NCI-H1930 (cell line): Measurements from ENCODE around the gene USP12.

Source experiments
- DNase-seq, 2 experiments: peaks; one replicate each; lab custom pipeline; 2025; lab: John Stamatoyannopoulos, UW

The USP12 gene

GRCh38 chr13:27120811-27121210, 50.8 kb downstream of the USP12 start:
- DNase-seq, result no peak

DNA sequence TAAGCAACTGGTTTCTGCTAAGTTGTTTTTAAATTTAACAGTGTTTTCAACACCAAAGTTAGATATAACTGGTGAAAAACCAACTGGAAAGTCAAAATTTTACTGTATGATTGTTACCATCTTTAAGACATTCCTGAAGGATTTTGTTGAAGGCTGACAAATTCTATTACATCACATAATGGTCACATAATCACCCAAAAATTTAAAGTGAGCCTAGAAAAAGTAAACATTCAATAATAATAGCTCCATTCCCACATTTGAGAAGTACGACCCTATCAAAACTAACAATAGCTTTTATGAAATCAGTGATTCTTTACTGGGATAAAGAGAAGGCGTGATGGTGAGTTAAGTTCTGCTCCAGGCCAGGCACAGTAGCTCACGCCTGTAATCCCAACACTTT, 51.6 kb downstream of the USP12 start:
- DNase-seq, result no peak

- no peak for DNase-seq
Observed at GRCh38 chr13:27118428-27119054, 53.1 kb downstream of the USP12 start.

DNA sequence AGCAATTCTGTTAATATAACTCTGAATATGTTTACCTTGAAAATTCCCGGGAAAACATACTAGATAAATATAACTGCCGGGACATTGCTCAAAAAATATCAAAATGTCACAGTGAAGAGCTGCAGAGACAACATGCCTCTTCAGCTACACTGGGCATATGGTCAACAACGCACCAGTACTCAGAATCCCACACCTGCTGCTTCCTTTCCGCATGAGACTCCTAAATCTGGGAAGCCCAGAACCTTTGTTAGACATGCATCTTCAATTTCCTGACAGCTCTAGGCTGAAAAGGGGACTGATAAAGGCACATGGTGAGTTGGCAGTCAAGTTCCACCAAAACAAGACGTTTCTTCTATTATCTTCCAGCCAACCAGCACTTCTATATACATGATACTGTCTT, 53.7 kb downstream of the USP12 start:
- no peak for DNase-seq

DNA sequence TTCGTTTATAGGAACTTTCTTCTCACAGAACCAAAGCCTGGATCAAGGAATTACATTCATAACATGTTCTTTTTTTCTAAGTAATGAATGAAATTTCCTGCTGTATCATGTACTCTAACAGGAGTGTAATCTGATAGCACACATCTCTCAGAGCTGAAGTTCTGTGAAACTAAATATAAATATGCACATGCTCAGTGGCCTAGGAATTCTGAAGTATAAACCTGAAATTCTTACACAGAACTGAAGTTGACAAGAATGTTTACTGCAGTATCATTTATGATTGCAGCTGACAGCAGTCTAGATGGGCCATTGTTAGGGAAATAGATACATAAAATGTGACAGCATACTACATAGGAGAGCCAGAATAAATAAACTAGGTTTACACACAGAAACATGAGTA, 54.5 kb downstream of the USP12 start:
- DNase-seq, result no peak

DNA sequence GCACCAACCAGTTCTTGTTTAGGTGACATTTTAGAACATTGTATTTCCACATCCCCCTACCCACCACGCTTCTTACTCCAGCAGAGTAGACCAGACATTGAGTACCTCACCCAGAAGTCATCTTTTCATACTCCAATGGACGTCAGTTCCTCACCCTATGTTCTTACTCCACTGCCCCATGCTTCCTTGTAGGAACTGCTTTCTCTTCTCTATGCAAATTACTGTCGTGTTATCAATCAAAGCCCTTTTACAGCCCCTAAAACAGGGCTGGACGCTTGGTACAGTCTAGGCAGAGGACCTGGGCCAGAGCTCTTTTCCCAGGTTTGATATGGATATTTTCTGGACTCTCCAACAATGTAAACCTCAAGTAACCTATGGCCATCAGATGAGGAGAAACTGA, 58.2 kb downstream of the USP12 start:
- DNase-seq, result no peak

GRCh38 chr13:27112006-27112405, 59.6 kb downstream of the USP12 start:
- DNase-seq, result no peak

DNA sequence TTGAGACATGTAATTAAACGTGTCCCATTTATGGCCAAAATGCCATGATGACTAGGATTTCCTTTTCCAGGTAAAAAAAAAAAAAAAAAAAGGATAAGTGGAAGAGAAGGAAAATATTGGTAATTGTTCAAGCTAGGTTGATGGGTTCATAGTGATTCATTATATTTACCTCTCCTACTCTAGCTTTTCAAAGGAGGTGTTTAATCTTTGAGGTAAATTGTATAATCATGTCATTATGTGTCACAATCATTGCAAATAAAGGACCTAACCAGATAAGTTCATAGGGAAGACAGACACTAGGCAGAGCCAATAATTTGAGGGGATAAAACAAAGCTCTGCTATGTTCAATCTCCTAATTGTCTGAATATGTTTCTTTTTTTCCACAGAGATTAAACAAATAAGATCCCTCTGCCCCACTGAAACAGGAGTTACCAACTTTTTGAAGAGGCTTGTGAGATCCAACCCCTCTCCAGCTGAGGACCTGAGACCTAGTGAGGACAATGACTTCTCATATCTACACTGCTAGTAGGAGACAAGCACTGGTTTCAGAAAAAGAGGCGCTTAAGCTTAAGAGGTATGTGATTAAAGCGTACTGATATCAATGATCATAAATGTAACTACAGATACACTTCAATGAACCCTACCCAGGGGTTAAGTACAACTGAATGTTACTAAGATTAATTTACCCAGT, 61.4 kb downstream of the USP12 start:
- peak; percentile 61 to 71 for DNase-seq

DNA sequence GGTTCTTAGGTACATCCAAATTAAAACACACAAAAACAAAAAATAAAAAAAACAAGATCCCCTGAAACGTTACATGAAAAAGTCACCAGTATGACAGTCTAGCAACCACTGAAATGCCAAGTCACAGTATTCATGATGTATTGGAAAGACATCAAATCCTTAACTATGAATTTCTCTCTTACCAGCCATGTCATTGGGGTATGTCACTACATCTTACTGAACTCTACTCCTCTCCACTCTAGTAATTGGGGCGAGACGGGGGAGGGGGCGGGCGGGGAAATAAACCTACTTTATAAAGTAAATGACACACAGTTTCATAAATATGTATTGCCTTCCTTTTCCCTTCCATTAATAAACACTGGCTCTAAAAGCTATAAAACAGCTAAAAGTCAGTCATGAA, 65.5 kb downstream of the USP12 start:
- DNase-seq, result no peak

DNA sequence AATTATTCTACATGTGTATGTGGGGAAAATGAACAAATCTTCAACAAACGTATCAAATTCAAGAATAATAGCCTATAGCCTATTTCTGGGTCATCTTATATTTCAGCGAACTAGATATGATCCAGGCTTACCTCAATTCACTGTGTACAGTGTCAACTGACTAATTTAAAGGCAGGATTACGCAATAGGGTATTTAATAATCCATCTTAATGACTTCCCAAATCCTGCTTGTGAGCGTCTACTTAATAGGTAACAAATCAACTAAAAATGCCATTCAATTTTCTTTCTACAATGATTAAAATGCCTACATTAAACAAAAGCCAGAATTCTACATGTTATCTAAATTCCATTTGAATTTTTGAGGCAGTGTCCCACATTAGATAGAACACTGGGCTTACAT, 67.0 kb downstream of the USP12 start:
- DNase-seq, result no peak

DNA sequence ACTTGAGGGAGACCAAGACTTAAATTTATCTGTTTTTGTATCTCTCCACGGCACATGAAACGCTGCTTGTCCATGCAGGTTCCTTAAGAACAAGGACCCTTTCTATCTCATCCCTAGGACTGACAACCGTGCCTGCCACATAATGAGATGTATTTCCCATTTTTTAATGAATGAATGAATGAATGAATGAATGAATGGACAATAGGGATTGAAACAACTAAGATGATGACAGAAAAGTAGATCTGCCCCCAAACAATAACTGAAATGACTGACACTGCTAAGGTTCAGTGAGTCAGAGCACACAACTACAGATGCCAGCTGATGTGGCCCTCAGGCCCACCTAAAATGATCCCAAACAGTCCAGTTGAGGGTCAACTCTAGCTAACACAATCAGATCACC, 69.8 kb downstream of the USP12 start:
- DNase-seq, result no peak

- no peak for DNase-seq
Observed at GRCh38 chr13:27101289-27101688, 70.3 kb downstream of the USP12 start.

DNA sequence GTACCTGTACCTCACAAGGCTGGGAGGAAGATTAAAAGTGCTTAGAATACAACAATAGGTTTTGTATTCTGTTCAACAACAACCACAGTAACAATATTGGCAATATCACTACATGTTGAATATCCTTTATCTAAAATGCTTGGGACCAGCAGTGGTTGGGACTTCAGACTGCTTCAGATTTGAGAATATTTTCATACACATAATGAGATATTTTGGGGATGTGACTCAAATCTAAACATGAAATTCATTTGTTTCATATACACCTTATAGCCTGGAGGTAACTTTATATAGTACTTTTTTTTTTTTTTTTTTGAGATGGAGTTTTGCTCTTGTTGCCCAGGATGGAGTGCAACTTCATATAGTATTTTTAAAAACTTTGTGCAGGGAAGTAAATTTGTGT, 73.9 kb downstream of the USP12 start:
- DNase-seq, result no peak

DNA sequence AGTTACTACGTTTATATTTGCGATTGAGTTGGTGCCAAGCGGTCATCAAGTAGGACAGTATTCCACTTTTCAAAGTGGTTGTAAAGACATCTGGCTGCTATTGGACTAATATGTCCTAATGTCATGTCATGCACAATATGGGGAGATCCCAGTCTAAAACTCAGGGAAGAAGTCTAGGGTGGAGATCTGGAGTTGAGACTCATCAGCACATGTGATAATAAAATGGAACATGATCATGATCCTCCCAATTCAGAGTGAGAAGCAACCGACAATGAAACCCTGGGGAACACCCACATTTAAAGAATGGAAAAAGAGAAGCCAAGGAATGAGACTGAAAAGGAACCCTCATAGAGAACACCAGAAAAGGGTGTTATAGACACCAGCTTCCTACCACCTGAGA, 80.2 kb downstream of the USP12 start:
- DNase-seq, result no peak

- no peak for DNase-seq
Observed at GRCh38 chr13:27088619-27089018, 83.0 kb downstream of the USP12 start.

- no peak for DNase-seq
Observed at GRCh38 chr13:27086599-27087265, 84.9 kb downstream of the USP12 start.

- DNase-seq, result no peak
Observed at GRCh38 chr13:27083183-27083582, 88.4 kb downstream of the USP12 start.

GRCh38 chr13:27081893-27082679, 89.5 kb downstream of the USP12 start:
- no peak for DNase-seq

DNA sequence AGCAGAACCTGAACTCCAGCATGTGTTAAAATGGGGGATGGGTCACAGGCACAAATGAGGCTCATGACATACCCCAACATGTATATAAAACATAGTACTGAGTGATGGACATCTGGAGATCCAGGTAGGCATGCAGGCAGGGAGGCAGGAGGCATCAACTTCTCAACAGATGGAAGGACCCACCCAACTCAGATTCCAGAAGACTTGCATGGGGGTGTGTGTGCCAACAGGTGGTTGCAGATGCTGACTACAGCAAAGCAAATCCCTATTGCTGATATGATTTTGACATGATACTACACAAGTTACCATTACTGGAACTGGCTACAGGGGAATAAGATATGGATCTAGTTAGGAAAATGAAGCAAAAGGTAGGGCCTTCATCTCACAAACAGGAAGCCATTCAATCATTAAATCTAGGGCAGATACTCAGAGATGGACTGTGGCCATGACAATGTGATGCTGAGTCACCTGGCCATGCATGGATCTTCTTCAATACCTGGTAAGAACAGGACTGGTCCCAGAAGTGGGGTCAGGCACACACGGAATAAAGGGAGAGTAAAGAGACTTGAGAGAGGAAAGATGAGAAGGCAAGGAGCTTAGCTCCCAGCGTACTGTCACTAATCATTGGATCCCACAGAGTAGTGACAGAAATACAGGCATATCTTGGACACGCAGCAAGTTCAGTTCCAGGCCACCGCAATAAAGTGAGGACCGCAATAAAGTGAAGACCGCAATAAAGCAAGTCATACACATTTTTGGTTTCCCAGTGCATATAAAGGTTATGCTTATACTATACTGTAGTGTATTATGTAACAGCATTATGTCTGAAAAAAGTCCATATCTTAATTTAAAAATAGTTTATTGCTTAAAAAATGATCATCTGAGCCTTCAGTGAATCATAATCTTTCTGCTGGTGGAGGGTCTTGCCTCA, 91.3 kb downstream of the USP12 start:
- DNase-seq, result no peak

- no peak for DNase-seq
Observed at GRCh38 chr13:27079421-27079958, 92.1 kb downstream of the USP12 start.

DNA sequence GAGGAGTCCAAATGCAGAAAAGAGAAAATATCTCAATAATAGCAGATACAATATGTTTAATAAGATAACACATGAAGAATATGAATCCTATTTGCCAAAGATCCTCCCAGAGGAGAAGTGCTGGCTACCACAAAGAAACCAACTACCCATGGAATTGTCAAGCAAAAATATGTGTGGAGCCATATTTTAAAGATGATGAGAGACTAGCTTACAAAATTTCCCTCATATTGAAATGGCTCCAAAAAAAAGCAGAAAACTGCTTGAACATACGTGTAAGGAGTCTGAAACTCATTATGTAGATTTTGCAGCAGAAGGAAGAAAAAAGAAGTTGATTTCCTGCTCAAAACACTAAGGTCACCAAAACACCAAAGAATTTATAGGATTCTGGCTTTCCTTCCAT, 94.2 kb downstream of the USP12 start:
- no peak for DNase-seq
